ENCODE data around the gene GPR25.

- TF ChIP-seq POLR2A (IDR thresholded peaks at IDR 0.05) (no peak), CTCF (IDR thresholded peaks at IDR 0.05) (no peak), POLR2AphosphoS5 (IDR thresholded peaks at IDR 0.05) (no peak)
Measured at GRCh38 chr1:200916152-200916551, 43.4 kb downstream of the GPR25 start.
